ENCODE measurements around the gene CCDC107. TPM values are rescaled to one million over a fixed set of nuclear protein-coding genes. Genes with fewer than 3 reads are reported as not detected.

Gene CCDC107
- total RNA-seq, 2 donors from 2014 or later, result 27.7 to 35.2 TPM

- H3K4me3 Mint-ChIP-seq, result peak overlapping the region; percentile 84
- no peaks in the 10 kb centered on the region for H3K9me3 ChIP-seq (ENCODE audit: control insufficient read depth, low read length, poor library complexity, severe bottlenecking)
- H3K36me3 Mint-ChIP-seq (ENCODE audit: low read depth), result no peaks in the 10 kb centered on the region
- H3K27ac Mint-ChIP-seq, result peak overlapping the region; percentile 98
- no peak for DNase-seq
- H3K27me3 Mint-ChIP-seq, result no peaks in the 10 kb centered on the region
- peaks cover 64% of the 10 kb centered on the region for H3K4me1 Mint-ChIP-seq
- no peak for ATAC-seq
Observed at GRCh38 chr9:35658968-35659220, 802 bp downstream of the CCDC107 start.

DNA sequence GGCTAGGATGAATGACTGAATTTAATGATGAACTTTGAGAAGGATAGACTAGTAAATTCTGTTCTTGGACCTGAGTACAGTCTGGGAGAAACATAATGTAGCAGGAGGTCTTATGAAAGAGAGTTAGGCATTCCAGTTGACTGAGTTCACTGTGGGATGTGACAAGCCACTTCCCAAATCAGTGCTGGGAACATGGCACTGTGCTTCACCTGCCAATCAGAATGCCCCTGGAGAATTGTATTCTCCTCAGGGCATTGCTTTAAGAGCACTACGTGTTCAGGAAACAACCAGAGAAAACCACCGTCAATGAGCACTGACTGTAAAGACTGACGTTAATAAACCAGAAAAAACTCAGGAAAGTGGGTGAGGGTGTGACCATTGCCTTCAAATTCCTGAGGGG lies 1.2 kb downstream of the CCDC107 start:
- no peak for DNase-seq
- Mint-ChIP-seq H3K27ac (peak overlapping the region; percentile 98), H3K4me1 (peaks cover 64% of the 10 kb centered on the region), H3K4me3 (peak overlapping the region; percentile 84), H3K27me3 (no peaks in the 10 kb centered on the region), H3K36me3 (ENCODE audit: low read depth) (no peaks in the 10 kb centered on the region)
- no peaks in the 10 kb centered on the region for H3K9me3 ChIP-seq (ENCODE audit: control insufficient read depth, low read length, poor library complexity, severe bottlenecking)
- ATAC-seq, result no peak

GRCh38 chr9:35660966-35661415 lies 2.9 kb downstream of the CCDC107 start:
- Mint-ChIP-seq H3K27ac (peak overlapping the region; percentile 98), H3K4me1 (peaks cover 70% of the 10 kb centered on the region), H3K36me3 (ENCODE audit: low read depth) (no peaks in the 10 kb centered on the region), H3K27me3 (no peaks in the 10 kb centered on the region), H3K4me3 (peak overlapping the region; percentile 84)
- ATAC-seq, result no peak
- H3K9me3 ChIP-seq (ENCODE audit: control insufficient read depth, low read length, poor library complexity, severe bottlenecking), result no peaks in the 10 kb centered on the region
- no peak for DNase-seq

DNA sequence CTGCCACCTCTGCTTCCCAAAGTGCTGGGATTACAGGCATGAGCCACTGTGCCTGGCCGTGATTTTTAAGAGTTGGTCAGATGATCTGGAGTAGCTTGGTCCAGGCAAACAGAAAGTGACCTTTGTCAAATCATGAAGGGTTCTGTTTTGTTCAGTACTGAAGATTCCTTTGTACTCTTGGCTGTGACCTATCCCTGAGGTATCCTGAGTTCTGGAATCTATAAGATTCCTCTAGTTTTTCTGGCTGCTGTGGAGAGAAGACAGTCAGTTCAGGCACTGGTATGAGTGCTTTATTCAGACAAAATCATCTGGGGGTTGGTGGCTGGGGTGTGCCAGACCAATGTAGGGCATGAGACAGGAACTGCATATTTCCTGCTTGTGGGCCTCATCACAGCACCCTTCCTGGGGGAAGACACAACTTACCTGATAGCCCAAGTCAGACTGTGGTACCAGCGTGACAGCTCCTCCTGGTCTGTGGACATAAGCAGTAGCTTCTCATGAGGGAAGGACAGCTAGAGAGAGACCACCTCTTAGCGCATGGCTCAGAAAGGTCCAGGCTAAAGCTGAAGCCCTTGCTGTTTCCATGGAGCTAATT lies 3.8 kb downstream of the CCDC107 start:
- Mint-ChIP-seq H3K36me3 (ENCODE audit: low read depth) (no peaks in the 10 kb centered on the region), H3K27me3 (no peaks in the 10 kb centered on the region), H3K27ac (peak overlapping the region; percentile 98), H3K4me3 (peak overlapping the region; percentile 89), H3K4me1 (peaks cover 65% of the 10 kb centered on the region)
- ATAC-seq (peak; percentile 55), DNase-seq (peak; percentile 45 to 61 (median 59))
- no peaks in the 10 kb centered on the region for H3K9me3 ChIP-seq (ENCODE audit: control insufficient read depth, low read length, poor library complexity, severe bottlenecking)

GRCh38 chr9:35662437-35662836 lies 4.3 kb downstream of the CCDC107 start:
- ATAC-seq (no peak), DNase-seq (no peak)
- no peaks in the 10 kb centered on the region for H3K27me3 Mint-ChIP-seq
- H3K4me1 Mint-ChIP-seq, result peaks cover 59% of the 10 kb centered on the region
- H3K27ac Mint-ChIP-seq, result peak overlapping the region; percentile 98
- H3K36me3 Mint-ChIP-seq (ENCODE audit: low read depth), result no peaks in the 10 kb centered on the region
- H3K9me3 ChIP-seq (ENCODE audit: control insufficient read depth, low read length, poor library complexity, severe bottlenecking), result no peaks in the 10 kb centered on the region
- peak overlapping the region; percentile 89 for H3K4me3 Mint-ChIP-seq

- no peaks in the 10 kb centered on the region for H3K9me3 ChIP-seq (ENCODE audit: control insufficient read depth, low read length, poor library complexity, severe bottlenecking)
- no peaks in the 10 kb centered on the region for H3K27me3 Mint-ChIP-seq
- H3K27ac Mint-ChIP-seq, result peak within 1 kb of the TSS; percentile 98
- peak; percentile 47 for ATAC-seq
- H3K4me1 Mint-ChIP-seq, result peaks cover 46% of the 10 kb centered on the region
- DNase-seq, result peak; percentile 40 to 61 (median 61)
- H3K36me3 Mint-ChIP-seq (ENCODE audit: low read depth), result no peaks in the 10 kb centered on the region
- H3K4me3 Mint-ChIP-seq, result peak within 1 kb of the TSS; percentile 91
Observed at GRCh38 chr9:35664531-35665470, 6.7 kb downstream of the CCDC107 start, which contains the start of gene ARHGEF39. TSS of gene ARHGEF39 (minus strand) at chr9:35665195. CDS start at chr9:35665169, 26 bp downstream.

- no peak for ATAC-seq
- no peaks in the 10 kb centered on the region for H3K27me3 Mint-ChIP-seq
- H3K36me3 Mint-ChIP-seq (ENCODE audit: low read depth), result no peaks in the 10 kb centered on the region
- DNase-seq, result no peak
- H3K4me1 Mint-ChIP-seq, result peaks cover 41% of the 10 kb centered on the region
- H3K4me3 Mint-ChIP-seq, result peak overlapping the region; percentile 91
- H3K27ac Mint-ChIP-seq, result peak overlapping the region; percentile 98
- H3K9me3 ChIP-seq (ENCODE audit: control insufficient read depth, low read length, poor library complexity, severe bottlenecking), result no peaks in the 10 kb centered on the region
Observed at GRCh38 chr9:35665471-35665818, 7.4 kb downstream of the CCDC107 start.

- H3K4me1 Mint-ChIP-seq, result peaks cover 37% of the 10 kb centered on the region
- peak overlapping the region; percentile 98 for H3K27ac Mint-ChIP-seq
- H3K36me3 Mint-ChIP-seq (ENCODE audit: low read depth), result no peaks in the 10 kb centered on the region
- peak overlapping the region; percentile 19 for H3K4me3 Mint-ChIP-seq
- H3K9me3 ChIP-seq (ENCODE audit: control insufficient read depth, low read length, poor library complexity, severe bottlenecking), result no peaks in the 10 kb centered on the region
- no peaks in the 10 kb centered on the region for H3K27me3 Mint-ChIP-seq
- DNase-seq (no peak), ATAC-seq (no peak)
Observed at GRCh38 chr9:35666045-35666444, 8.0 kb downstream of the CCDC107 start.

DNA sequence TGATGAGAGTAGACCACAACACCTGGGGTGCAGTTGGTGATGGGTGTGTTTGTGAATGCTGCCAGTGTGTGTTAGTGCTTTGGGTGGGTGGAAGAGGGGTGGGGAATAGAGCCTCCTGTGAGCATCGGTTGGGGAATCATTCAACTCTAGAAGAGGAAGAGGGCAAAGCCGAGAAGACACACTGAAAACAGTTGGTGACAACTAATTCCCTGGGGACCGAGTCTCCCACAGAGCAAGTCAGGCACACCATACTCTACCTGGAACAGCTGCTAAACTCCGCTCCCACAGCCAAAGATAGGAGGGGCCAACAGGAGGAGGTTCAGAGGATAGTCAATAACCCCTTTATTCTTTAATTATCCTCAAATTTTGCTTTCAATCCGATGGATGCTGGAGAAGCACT lies 8.5 kb downstream of the CCDC107 start:
- H3K36me3 Mint-ChIP-seq (ENCODE audit: low read depth), result no peaks in the 10 kb centered on the region
- H3K4me3 Mint-ChIP-seq, result no peak overlapping the region
- H3K27ac Mint-ChIP-seq, result peak overlapping the region; percentile 98
- H3K9me3 ChIP-seq (ENCODE audit: control insufficient read depth, low read length, poor library complexity, severe bottlenecking), result no peaks in the 10 kb centered on the region
- no peaks in the 10 kb centered on the region for H3K27me3 Mint-ChIP-seq
- ATAC-seq, result no peak
- no peak for DNase-seq
- H3K4me1 Mint-ChIP-seq, result peaks cover 36% of the 10 kb centered on the region

GRCh38 chr9:35667939-35668338 lies 9.8 kb downstream of the CCDC107 start:
- peaks cover 25% of the 10 kb centered on the region for H3K4me1 Mint-ChIP-seq
- no peak overlapping the region for H3K4me3 Mint-ChIP-seq
- no peaks in the 10 kb centered on the region for H3K9me3 ChIP-seq (ENCODE audit: control insufficient read depth, low read length, poor library complexity, severe bottlenecking)
- ATAC-seq (no peak), DNase-seq (no peak)
- H3K36me3 Mint-ChIP-seq (ENCODE audit: low read depth), result no peaks in the 10 kb centered on the region
- H3K27me3 Mint-ChIP-seq, result no peaks in the 10 kb centered on the region
- no peak overlapping the region for H3K27ac Mint-ChIP-seq

DNA sequence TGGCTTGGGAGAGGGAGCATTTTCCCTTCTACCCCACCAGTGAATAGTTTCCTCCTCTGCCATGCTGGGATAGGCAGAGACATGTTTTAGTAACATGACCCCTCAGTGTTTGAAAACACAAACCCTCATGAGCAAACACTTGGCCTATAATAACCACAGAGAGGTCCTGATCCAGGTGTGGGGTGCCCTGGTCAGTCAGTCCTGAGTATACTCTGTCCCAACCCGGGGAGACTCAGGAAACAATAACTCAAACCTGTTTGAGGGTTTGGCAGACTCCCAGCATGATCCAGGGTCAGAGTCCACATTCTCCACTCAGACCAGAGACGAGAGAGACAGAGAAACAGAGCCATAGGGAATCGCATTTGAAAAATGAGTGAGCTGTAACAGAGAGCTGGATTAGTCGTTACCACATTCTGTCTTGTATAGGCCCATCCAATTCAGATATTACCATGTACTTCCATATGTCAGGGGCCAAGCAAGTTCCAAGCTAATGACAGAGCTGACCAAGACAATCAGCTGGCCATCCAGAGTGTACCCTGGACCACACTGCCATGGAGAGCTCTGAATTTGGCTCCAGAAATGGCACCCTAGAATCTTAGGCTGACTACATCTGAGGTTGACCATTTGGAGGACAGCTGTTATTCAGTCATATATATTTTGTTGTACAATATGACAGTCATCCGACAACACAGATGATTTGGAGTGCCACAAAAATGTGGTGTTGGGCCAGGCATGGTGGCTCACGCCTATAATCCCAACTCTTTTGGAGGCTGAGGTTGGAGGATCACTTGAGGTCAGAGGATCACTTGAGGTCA lies 11.4 kb downstream of the CCDC107 start:
- ATAC-seq (no peak), DNase-seq (no peak)
- H3K9me3 ChIP-seq (ENCODE audit: control insufficient read depth, low read length, poor library complexity, severe bottlenecking), result no peaks in the 10 kb centered on the region
- peaks cover 25% of the 10 kb centered on the region for H3K4me1 Mint-ChIP-seq
- no peaks in the 10 kb centered on the region for H3K36me3 Mint-ChIP-seq (ENCODE audit: low read depth)
- H3K27ac Mint-ChIP-seq, result no peak overlapping the region
- no peaks in the 10 kb centered on the region for H3K27me3 Mint-ChIP-seq
- no peak overlapping the region for H3K4me3 Mint-ChIP-seq

DNA sequence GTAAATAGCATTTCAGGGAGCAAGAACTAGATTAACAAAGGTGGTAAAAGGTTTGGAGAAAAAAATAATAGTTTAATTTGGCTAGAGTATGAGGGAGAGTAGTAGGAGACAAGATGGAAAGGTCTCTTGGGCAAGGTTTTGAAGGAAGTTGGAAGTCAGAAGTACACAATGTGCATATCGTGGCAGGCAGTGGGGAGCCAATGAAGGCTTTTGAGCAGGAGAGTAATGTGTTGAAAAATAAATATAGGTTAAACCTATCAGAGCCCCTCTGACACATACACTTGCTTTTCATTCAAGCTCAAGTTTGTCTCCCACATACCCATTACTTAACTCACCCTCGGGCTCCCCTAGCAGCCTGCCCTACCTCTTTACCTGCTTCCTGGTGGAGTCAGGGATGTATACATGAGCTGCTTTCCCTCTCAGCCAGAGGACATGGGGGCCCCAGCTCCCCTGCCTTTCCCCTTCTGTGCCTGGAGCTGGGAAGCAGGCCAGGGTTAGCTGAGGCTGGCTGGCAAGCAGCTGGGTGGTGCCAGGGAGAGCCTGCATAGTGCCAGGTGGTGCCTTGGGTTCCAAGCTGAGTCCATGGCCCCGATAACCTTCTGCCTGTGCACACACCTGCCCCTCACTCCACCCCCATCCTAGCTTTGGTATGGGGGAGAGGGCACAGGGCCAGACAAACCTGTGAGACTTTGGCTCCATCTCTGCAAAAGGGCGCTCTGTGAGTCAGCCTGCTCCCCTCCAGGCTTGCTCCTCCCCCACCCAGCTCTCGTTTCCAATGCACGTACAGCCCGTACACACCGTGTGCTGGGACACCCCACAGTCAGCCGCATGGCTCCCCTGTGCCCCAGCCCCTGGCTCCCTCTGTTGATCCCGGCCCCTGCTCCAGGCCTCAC lies 15.3 kb downstream of the CCDC107 start, which contains the start of gene CA9:
Gene CA9, plus strand, starts transcription at position 797 of the 893 bp plus-strand sequence. Its CDS starts 32 bp downstream, at position 829.
- ATAC-seq, result no peak
- H3K9me3 ChIP-seq (ENCODE audit: control insufficient read depth, low read length, poor library complexity, severe bottlenecking), result no peaks in the 10 kb centered on the region
- no peak for DNase-seq
- peaks cover 21% of the 10 kb centered on the region for H3K4me1 Mint-ChIP-seq
- H3K27me3 Mint-ChIP-seq, result no peaks in the 10 kb centered on the region
- peak within 1 kb of the TSS; percentile 6 for H3K27ac Mint-ChIP-seq
- peak within 1 kb of the TSS; percentile 81 for H3K4me3 Mint-ChIP-seq
- H3K36me3 Mint-ChIP-seq (ENCODE audit: low read depth), result no peaks in the 10 kb centered on the region

All from T-helper 17 cell (primary cell).